Neuron (in vitro differentiated cells): Measurements from ENCODE around the gene C1QTNF4.
"Not testable (repeated sequence)": the region's sequence is repeated elsewhere in the genome, so short reads cannot be mapped to it uniquely, and the experiment has no call there.

Source experiments
- H2AFZ ChIP-seq: one replicate; pipeline ENCODE4 v1.6.1; 2013; ENCODE audit warnings: low read depth, mild to moderate bottlenecking, inconsistent platforms, low read length, moderate library complexity
- H3K27me3 ChIP-seq: one replicate; pipeline ENCODE4 v1.6.1; 2013; ENCODE audit warnings: low read length; ENCODE audit not compliant: insufficient read depth
- H3K36me3 ChIP-seq: one replicate; pipeline ENCODE4 v1.6.1; 2013; ENCODE audit warnings: low read length; ENCODE audit not compliant: insufficient read depth
- H3K4me1 ChIP-seq: one replicate; pipeline ENCODE4 v1.6.1; 2013; ENCODE audit warnings: low read length; ENCODE audit not compliant: insufficient read depth
- H3K4me3 ChIP-seq: 2 replicates; pipeline ENCODE4 v1.5.1; 2013; ENCODE audit warnings: mild to moderate bottlenecking, low read length, moderate library complexity
- H3K9me3 ChIP-seq: one replicate; pipeline ENCODE4 v1.6.1; 2013; ENCODE audit warnings: low read length

The C1QTNF4 gene

DNA sequence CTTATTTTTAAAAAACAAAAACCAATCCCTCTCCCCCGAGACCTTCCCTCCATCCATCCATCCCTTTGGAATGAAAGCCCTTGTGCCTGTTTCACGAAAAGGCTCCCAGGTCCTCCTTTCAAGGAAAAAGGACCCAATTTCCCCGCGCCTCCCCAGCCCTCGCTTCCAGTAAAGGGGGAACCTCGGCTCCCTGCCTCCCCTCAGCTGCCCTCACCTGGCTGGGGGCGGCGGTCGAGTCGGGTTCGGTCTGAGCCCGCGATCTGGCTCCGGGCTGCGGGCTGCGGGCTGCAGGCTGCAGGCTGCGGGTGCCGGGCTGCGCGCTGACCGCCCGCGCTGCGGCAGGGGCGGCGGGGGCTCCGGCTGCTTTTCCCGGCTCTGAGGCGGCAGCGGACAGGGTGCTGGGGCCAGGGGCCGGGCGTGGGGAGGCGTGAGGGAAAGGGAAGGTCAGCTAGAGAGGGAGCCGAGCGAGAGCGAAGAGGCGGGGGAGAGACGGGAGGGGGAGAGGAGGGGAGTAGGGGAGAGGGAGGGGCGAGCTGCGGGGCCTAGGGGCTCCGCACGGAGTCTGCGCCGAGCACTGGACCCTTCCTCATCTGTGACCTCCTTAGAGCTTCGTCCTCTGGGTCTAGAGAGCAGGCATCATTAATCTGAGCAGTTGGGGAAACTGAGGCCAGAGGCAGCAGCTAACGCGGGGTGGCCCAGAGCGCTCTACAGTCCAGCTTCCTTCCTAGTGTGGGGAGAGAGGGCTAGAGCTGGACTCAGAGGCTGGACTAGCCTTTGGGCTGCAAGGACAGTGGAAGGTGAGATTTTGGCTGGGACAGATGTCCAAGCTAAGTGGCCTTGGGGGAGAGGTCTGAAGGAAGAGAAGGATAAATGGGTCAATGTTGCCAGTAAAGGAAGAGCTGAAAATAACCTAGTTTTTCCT is at the start of gene C1QTNF4:
Gene C1QTNF4, minus strand, starts transcription at position 478 of the 922 bp plus-strand sequence. CDS start 3,601 bp downstream, outside the sequence.
- H3K27me3 ChIP-seq: no peaks in the 10 kb centered on the region
- H3K9me3 ChIP-seq: no peaks in the 10 kb centered on the region
- H3K36me3 ChIP-seq: no peaks in the 10 kb centered on the region
- peak within 1 kb of the TSS; percentile 45 for H3K4me3 ChIP-seq
- peaks cover 23% of the 10 kb centered on the region for H3K4me1 ChIP-seq
- peak within 1 kb of the TSS; percentile 97 for H2AFZ ChIP-seq

DNA sequence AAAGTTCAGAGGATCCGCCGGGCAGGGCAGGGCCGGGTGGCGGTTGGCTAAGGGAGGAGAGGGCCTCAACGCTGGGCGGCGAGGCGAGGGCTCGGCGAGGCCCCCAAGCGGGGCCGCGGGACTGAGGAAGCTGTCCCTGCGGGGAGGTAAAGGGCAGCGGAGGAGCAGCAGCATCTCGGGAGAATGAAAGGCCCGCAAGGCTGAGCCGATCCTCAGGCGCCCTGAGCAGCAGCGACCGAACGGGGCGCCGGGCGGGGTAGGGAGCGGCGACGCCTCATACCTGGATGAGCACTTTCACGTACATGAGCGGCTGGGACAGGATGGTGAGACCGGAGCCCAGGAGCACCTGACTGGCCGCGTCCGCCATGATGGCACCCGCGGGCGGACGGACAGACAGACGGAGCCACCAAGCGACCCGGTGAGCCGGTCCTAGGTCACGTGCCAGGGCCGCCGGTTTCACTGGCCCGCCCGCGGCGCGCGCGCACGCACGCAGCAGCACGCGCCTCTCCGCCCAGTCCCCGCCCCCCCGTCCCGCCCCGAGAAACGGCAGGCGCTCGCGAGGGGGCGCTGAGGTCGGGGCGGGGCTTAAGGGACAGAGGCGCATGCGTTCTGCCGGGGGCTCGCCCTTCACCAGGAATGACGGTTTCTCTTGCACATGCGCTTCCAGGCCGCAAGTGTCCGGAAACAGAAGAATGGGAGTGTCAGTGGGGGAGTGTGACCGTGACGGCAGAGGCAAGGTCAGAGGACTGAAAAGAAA is 48.1 kb upstream of the C1QTNF4 start, which contains the start of gene MTCH2:
Gene MTCH2, minus strand, starts transcription at position 461 of the 757 bp plus-strand sequence. Its CDS starts 94 bp downstream, at position 367.
- Histone ChIP-seq H3K4me1 (peaks cover 5% of the 10 kb centered on the region), H3K4me3 (peak within 1 kb of the TSS; percentile 86), H2AFZ (peak within 1 kb of the TSS; percentile 63), H3K36me3 (peaks cover 20% of the 10 kb centered on the region), H3K27me3 (no peaks in the 10 kb centered on the region), H3K9me3 (no peaks in the 10 kb centered on the region)

DNA sequence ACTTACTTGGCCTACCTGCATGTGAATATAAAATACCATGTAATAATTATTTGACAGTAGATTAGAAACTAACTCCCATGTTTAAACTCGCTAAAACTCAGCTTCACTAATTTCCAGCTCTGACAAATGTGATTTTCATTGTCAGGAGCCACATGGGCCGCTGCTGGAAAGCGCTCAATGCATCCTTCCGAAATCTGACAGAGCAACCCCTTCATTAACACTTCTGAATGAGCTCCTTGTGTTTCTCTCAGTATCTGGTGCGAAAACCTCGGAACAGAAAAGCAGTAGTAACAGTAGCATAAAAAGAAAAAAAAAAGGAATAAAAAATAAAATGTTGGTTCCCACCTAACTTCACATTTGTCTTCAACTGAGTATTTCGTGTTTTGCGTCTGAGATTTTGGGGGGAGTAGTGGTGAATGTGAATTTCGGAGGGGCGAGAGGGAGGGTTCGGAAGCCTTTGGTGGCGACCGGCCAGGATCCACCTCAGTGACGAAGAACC is 47.4 kb upstream of the C1QTNF4 start:
- no peaks in the 10 kb centered on the region for H3K27me3 ChIP-seq
- H2AFZ ChIP-seq: peak overlapping the region; percentile 63
- H3K36me3 ChIP-seq: peaks cover 22% of the 10 kb centered on the region
- peak overlapping the region; percentile 86 for H3K4me3 ChIP-seq
- H3K4me1 ChIP-seq: peaks cover 5% of the 10 kb centered on the region
- H3K9me3 ChIP-seq: no peaks in the 10 kb centered on the region

DNA sequence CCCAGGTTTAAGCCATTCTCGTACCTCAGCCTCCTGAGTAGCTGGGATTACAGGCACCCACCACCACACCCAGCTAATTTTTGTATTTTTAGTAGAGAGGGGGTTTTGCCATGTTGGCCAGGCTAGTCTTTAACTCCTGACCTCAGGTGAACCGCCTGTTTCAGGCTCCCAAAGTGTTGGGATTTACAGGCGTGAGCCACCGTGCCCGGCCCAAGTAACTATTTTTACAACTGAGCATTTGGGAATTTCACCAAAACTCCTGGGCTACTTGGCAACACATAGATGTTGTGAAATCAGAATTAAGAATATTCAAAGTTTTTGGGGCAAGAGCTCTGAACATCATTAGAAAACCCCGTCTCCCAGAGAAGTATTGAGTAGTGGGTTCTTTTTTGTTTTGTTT is 46.3 kb upstream of the C1QTNF4 start:
- H3K27me3 ChIP-seq, H3K4me1 ChIP-seq, H3K4me3 ChIP-seq, H2AFZ ChIP-seq, H3K9me3 ChIP-seq: not testable (repeated sequence)
- peaks cover 26% of the 10 kb centered on the region for H3K36me3 ChIP-seq

DNA sequence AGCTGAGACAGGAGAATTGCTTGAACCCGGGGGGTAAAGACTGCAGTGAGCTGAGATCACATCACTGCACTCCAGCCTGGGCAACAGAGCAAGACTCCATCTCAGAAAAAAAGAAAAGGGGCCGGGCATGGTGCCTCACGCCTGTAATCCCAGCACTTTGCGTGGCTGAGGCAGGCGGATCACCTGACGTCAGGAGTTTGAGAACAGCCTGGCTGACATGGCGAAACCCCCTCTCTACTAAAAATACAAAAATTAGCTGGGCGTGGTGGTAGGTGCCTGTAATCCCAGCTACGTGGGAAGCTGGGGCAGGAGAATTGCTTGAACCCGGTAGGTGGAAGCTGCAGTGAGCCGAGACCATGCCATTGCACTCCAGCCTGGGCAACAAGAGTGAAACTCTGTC is 42.1 kb upstream of the C1QTNF4 start:
- H2AFZ ChIP-seq, H3K4me3 ChIP-seq, H3K4me1 ChIP-seq, H3K27me3 ChIP-seq, H3K9me3 ChIP-seq: not testable (repeated sequence)
- H3K36me3 ChIP-seq: peaks cover 52% of the 10 kb centered on the region

DNA sequence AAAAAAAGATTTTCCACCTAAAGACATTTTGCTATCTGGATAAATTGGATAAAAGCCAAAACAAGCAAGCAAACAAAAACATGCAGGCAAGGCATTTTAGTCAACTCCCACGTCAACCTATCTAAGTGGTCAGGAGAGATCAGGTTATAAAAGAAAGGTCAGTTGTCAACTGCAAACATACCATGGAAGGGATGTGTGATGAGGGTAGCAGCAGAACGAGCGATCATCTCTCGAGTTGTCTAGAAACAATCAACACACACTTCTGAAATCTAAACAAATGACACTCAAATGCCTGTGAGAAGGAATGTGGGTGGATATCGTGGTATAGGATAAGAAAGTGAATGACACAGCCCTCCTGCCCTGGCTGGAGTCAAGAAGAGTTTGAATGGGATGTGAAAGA is 37.3 kb upstream of the C1QTNF4 start:
- H2AFZ ChIP-seq: no peak overlapping the region
- H3K4me1 ChIP-seq: no peaks in the 10 kb centered on the region
- no peak overlapping the region for H3K4me3 ChIP-seq
- no peaks in the 10 kb centered on the region for H3K9me3 ChIP-seq
- H3K36me3 ChIP-seq: peaks cover 72% of the 10 kb centered on the region
- H3K27me3 ChIP-seq: no peaks in the 10 kb centered on the region

DNA sequence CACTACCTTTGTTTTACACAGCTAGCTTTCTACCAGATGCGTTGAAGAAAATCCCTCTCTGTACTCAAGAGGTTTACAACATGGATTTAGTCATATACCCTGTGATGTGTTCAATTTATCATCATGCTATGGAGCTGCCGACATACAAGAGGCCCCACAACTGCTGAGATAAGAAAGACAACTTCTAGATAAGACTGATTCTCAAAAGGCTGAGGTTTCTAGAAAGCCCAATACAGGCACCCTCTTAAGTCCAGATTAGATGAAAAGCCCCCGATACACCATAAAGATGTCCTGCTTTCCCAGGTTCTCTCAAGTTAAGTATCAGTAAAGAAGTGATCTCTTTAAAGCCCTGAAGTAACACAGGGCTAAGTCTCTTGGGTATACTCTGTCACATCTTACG is 33.8 kb upstream of the C1QTNF4 start:
- no peaks in the 10 kb centered on the region for H3K27me3 ChIP-seq
- no peak overlapping the region for H3K4me3 ChIP-seq
- peaks cover 73% of the 10 kb centered on the region for H3K36me3 ChIP-seq
- no peaks in the 10 kb centered on the region for H3K4me1 ChIP-seq
- H2AFZ ChIP-seq: no peak overlapping the region
- no peaks in the 10 kb centered on the region for H3K9me3 ChIP-seq

DNA sequence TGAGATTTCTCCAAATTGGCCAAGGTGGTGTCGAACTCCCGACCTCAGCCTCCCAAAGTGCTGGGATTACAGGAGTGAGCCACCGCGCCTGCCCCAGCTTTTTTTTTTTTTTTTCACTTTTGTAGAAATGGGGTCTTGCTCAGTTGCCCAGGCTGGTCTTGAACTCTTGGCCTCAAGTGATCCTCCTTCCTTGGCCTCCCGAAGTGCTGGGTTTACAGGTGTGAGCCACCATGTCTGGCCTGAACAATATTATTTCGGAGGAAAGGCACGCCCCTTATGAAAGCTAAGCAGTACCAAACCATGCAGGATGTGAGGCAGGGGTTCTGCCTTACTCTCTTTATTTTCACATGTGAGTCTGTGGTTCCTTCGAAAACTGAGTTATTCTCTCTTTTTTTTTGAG is 32.0 kb upstream of the C1QTNF4 start:
- Histone ChIP-seq H3K4me3 (no peak overlapping the region), H3K36me3 (peaks cover 80% of the 10 kb centered on the region), H3K27me3 (no peaks in the 10 kb centered on the region), H3K4me1 (no peaks in the 10 kb centered on the region), H2AFZ (no peak overlapping the region), H3K9me3 (no peaks in the 10 kb centered on the region)

DNA sequence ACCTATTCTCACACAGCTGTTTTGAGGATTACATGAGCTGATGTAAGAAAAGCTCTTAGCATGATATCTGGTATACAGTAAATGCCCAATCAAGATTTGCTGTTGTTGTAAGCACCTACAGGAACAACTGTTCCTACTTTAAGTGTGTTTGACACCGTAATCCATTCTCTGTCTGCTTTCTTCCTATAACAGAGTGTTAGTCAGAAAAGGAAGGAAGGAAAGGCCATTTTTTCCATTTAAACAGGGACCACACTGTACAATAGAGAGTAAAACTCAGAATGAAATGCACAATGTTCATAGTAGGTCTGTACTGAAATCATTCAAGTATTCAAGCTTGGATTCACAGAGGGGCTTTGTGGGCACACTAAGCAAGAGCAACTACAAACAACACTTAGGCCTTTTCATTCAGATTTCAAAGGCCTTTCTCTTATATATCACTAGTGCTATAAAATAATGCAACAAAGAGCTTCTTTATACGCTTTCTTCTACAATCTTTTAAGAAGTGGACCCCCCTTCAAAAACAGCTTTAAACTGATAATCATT is 26.7 kb upstream of the C1QTNF4 start:
- no peaks in the 10 kb centered on the region for H3K27me3 ChIP-seq
- no peak overlapping the region for H2AFZ ChIP-seq
- H3K4me1 ChIP-seq: no peaks in the 10 kb centered on the region
- H3K4me3 ChIP-seq: no peak overlapping the region
- no peaks in the 10 kb centered on the region for H3K9me3 ChIP-seq
- H3K36me3 ChIP-seq: peaks cover 57% of the 10 kb centered on the region

DNA sequence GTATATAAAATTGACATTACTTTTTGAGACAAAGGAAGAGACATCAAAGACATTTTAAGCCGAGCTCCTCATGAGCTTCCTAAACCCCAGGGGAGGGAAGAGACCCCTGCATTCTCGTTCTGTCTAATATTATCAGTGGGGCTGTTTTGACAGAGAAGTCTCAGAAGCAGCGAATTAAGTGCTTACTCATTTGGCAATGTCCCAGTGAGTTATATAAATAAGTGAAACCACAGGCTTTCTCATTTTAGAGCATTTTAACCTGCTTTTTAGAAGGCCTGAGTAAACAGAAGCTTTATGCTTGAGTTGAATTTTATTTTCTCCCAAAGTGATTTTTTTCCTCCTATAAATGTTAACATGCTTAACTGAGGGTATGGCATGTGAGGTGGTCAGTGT is 23.2 kb upstream of the C1QTNF4 start:
- H3K36me3 ChIP-seq: peaks cover 35% of the 10 kb centered on the region
- no peak overlapping the region for H3K4me3 ChIP-seq

DNA sequence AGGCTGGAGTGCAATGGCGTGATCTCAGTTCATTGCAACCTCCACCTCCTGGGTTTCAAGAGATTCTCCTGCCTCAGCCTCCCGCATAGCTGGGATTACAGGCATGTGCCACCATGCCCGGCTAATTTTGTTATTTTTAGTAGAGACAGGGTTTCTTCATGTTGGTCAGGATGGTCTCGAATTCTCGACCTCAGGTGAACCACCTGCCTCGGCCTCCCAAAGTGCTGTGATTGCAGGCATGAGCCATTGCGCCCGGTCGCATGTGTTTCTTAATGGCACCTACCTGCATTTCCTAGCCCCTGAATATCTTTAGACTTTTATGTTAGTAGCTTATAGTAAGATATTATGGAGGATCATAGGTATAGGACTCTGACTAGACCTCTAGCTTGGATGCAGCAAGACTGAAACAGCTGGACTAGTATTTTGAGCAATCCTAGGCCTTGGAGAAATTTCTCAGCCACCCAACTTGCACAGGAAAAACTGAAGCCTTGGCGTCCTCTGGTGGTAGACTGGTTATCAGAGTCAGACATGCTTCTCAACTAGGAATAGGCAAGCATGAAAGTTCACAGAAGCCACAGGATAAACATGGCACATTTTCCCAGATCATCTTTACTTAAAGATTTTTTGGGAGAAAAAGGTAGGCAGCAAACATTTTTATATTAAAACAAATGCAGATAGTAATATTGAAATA is 22.7 kb upstream of the C1QTNF4 start:
- Histone ChIP-seq H3K27me3 (no peaks in the 10 kb centered on the region), H3K4me3 (no peak overlapping the region), H2AFZ (no peak overlapping the region), H3K36me3 (peaks cover 30% of the 10 kb centered on the region), H3K4me1 (no peaks in the 10 kb centered on the region), H3K9me3 (no peaks in the 10 kb centered on the region)

More for the DNA sequence above, 23.2 kb upstream of the C1QTNF4 start:
- H3K4me1 ChIP-seq: no peaks in the 10 kb centered on the region
- no peak overlapping the region for H2AFZ ChIP-seq
- no peaks in the 10 kb centered on the region for H3K27me3 ChIP-seq
- no peaks in the 10 kb centered on the region for H3K9me3 ChIP-seq

DNA sequence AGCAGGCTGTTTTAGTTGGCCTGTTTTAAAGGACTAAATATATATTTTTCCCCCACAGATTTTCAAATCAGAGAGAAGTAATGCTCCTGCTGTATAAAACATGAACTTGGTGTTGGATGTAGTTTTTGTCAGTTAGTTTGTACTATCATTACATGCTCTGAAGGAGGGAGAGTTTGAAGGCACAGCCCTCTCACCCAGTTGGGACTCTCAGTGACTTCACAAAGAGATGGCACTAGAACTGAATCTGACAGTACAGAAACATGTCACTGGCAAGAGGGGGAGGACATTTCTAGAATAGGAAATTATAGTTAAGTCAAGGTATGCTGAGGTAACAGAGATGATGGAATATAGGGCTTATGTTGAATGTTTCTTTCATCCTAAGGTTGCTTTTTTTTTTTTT is 21.0 kb upstream of the C1QTNF4 start:
- no peak overlapping the region for H3K4me3 ChIP-seq
- H3K9me3 ChIP-seq: no peaks in the 10 kb centered on the region
- H3K36me3 ChIP-seq: peaks cover 21% of the 10 kb centered on the region
- no peaks in the 10 kb centered on the region for H3K4me1 ChIP-seq
- no peaks in the 10 kb centered on the region for H3K27me3 ChIP-seq
- H2AFZ ChIP-seq: no peak overlapping the region
